Caco-2 (cell line): Measurements from ENCODE around the gene RSPH9. TPM values are rescaled to one million over a fixed set of nuclear protein-coding genes. Genes with fewer than 3 reads are reported as not detected.

Experiments
- BruUV-seq: library from RNA; stranded (reverse); fragments of 400-500 nt; replicated peaks from 2 replicates; lab custom pipeline; 2021; lab: Mats Ljungman, UMichigan
- CTCF ChIA-PET: fragments of 300-600 bp; sonication (Branson Sonifier 250); formaldehyde crosslinking; loops from one replicate; lab custom pipeline; 2022; ENCODE audit warnings: antibody characterized with exemption; lab: Charles Lee
- POLR2A ChIA-PET: fragments of 300-600 bp; sonication (Branson Sonifier 250); formaldehyde crosslinking; loops from one replicate; lab custom pipeline; 2022; ENCODE audit warnings: antibody characterized with exemption; lab: Charles Lee
- DNase-seq, 2 experiments: peaks; one replicate each; pipeline versions ENCODE4 v3.0.0 to v3.0.0-alpha.2; 2020 to 2022
- H3K27me3 ChIP-seq: replicated peaks from 2 replicates; pipeline ENCODE4 v1.6.0; 2011; ENCODE audit warnings: low read length; ENCODE audit not compliant: control insufficient read depth, insufficient read depth
- H3K36me3 ChIP-seq: 2 replicates; pipeline ENCODE4 v1.5.1; 2011; ENCODE audit warnings: low read length; ENCODE audit not compliant: control insufficient read depth, insufficient read depth
- H3K4me1 ChIP-seq: fragments of 250-450 bp; sonication (Bioruptor Pico); 2 replicates; pipeline ENCODE4 v1.5.1; 2020; ENCODE audit warnings: mild to moderate bottlenecking
- H3K4me3 ChIP-seq: 2 replicates; pipeline ENCODE4 v1.5.1; 2011; ENCODE audit warnings: low read depth, mild to moderate bottlenecking, control low read depth, low read length
- H3K9me3 ChIP-seq: fragments of 250-450 bp; sonication (Bioruptor Pico); 2 replicates; pipeline ENCODE4 v1.5.1; 2020; ENCODE audit warnings: mild to moderate bottlenecking, moderate library complexity
- H3K27ac Mint-ChIP-seq: one replicate; pipeline ENCODE4 v1.8.0; 2022; ENCODE audit warnings: mixed read lengths; ENCODE audit not compliant: unreplicated experiment
- H3K27me3 Mint-ChIP-seq: one replicate; pipeline ENCODE4 v1.8.0; 2022; ENCODE audit warnings: mixed read lengths; ENCODE audit not compliant: insufficient read depth, unreplicated experiment
- H3K36me3 Mint-ChIP-seq: one replicate; pipeline ENCODE4 v1.8.0; 2022; ENCODE audit warnings: mild to moderate bottlenecking, mixed read lengths; ENCODE audit not compliant: insufficient read depth, unreplicated experiment
- H3K4me1 Mint-ChIP-seq: one replicate; pipeline ENCODE4 v1.8.0; 2022; ENCODE audit warnings: low read depth, mixed read lengths; ENCODE audit not compliant: unreplicated experiment
- H3K4me3 Mint-ChIP-seq: one replicate; pipeline ENCODE4 v1.8.0; 2022; ENCODE audit warnings: mild to moderate bottlenecking, moderate library complexity, mixed read lengths; ENCODE audit not compliant: unreplicated experiment
- H3K9me3 Mint-ChIP-seq: one replicate; pipeline ENCODE4 v1.8.0; 2022; ENCODE audit warnings: mixed read lengths; ENCODE audit not compliant: unreplicated experiment
- CTCF ChIP-seq, 2 experiments: fragments of 200-600 bp in 1 of 2; IDR thresholded peaks; 1 replicate in 1 of 2; 2 replicates in 1 of 2; pipeline versions ENCODE4 v1.5.1 to v1.8.0; 2011 to 2022; ENCODE audit warnings: antibody characterized with exemption in 1 of 2, control low read depth in 1 of 2, inconsistent platforms in 1 of 2, low read depth in 1 of 2, low read length in 1 of 2, mild to moderate bottlenecking in 1 of 2, moderate library complexity in 1 of 2; ENCODE audit not compliant: insufficient read depth in 1 of 2, severe bottlenecking in 1 of 2, unreplicated experiment in 1 of 2
- intact Hi-C: fragments of 100-400 bp; cut with micrococcal nuclease; formaldehyde crosslinking; loops from one replicate; pipeline ENCODE4 v1.10.0; 2022; ENCODE audit not compliant: unreplicated experiment
- total RNA-seq: library from RNA; stranded (reverse); gene quantifications from 2 replicates; pipeline ENCODE4 v1.2.3, GENCODE V29; 2022

The RSPH9 gene
- total RNA-seq, 1 experiment from 2014 or later, result not detected

DNA sequence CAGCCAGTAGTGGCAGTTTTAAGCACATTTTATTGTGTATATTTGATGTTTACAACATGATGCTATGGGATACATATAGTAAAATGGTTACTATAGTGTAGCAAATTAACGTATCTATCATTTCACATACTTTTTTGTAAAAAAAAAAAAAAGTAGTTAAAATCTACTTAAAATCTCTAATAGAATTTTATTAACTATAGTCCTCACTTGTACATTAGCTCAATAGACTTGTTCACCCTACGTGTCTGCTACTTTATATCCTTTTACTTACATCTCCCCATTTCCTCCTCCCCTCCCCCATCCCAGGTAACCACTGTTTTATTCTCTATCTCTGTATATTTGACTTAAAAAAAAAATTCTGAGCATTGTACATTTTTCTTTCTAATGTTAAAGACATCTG, 38.8 kb upstream of the RSPH9 start:
- Histone ChIP-seq H3K4me1 (peaks cover 5% of the 10 kb centered on the region), H3K9me3 (no peaks in the 10 kb centered on the region), H3K36me3 (no peaks in the 10 kb centered on the region; the same call in 1 of the 2 replicates), H3K27me3 (no peaks in the 10 kb centered on the region), H3K4me3 (no peak overlapping the region)
- TF ChIP-seq CTCF (IDR thresholded peaks at IDR 0.05; ENCODE audit: insufficient read depth in 1 of 2, low read depth in 1 of 2, low read length in 1 of 2, severe bottlenecking in 1 of 2, unreplicated experiment in 1 of 2), result no peak
- Mint-ChIP-seq H3K27me3 (no peaks in the 10 kb centered on the region), H3K4me3 (no peak overlapping the region), H3K9me3 (no peaks in the 10 kb centered on the region), H3K36me3 (peaks cover 36% of the 10 kb centered on the region), H3K27ac (no peak overlapping the region), H3K4me1 (peaks cover 9% of the 10 kb centered on the region)
- CTCF ChIA-PET, result no interaction called here
- no peak for DNase-seq
- POLR2A ChIA-PET, result no interaction called here
- no TSS peak for BruUV-seq
- intact Hi-C loops, result loop anchor here (5.0 kb wide), 1 partner anchor 61 kb away; no protein-coding TSS in a partner anchor

GRCh38 chr6:43608310-43608763, 36.5 kb upstream of the RSPH9 start:
- Mint-ChIP-seq H3K4me3 (no peak overlapping the region), H3K27ac (no peak overlapping the region), H3K27me3 (no peaks in the 10 kb centered on the region), H3K9me3 (no peaks in the 10 kb centered on the region), H3K36me3 (peaks cover 32% of the 10 kb centered on the region), H3K4me1 (peaks cover 9% of the 10 kb centered on the region)
- no TSS peak for BruUV-seq
- ChIA-PET POLR2A (interaction anchor here (0.7 kb wide), 1 partner anchor 21 kb away, joined by 6 read pairs; the partner anchor contains the start of gene GTPBP2), CTCF (interaction anchor here (0.8 kb wide), 1 partner anchor 59 kb away, joined by 3 read pairs; no protein-coding TSS in a partner anchor)
- DNase-seq, result peak; percentile 57 to 72
- Histone ChIP-seq H3K36me3 (no peaks in the 10 kb centered on the region), H3K9me3 (no peaks in the 10 kb centered on the region), H3K4me1 (peaks cover 5% of the 10 kb centered on the region), H3K27me3 (no peaks in the 10 kb centered on the region), H3K4me3 (no peak overlapping the region)
- intact Hi-C loops, result loop anchor here (5.0 kb wide), 1 partner anchor 59 kb away; no protein-coding TSS in a partner anchor
- TF ChIP-seq CTCF (IDR thresholded peaks at IDR 0.05; ENCODE audit: insufficient read depth in 1 of 2, low read depth in 1 of 2, low read length in 1 of 2, severe bottlenecking in 1 of 2, unreplicated experiment in 1 of 2), result peak; percentile 51 to 78

DNA sequence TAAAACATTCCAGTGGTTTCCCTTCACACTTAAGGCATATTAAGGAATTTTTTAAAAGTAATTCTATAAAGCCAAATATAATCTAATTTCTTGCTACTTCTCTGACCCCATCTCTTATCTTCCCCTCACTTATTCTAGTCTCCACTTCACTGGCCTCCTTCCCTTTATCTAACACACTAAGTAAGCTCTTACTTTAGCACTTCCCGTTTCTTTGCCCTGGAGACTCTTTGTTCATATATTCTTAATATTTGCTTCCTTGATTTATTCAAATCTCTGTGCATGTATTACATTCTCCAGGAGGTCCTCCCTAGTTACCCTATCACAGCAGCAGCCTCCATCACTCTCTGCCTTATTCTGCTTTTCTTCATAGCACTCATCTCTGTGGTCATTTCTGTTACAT, 36.0 kb upstream of the RSPH9 start:
- H3K36me3 Mint-ChIP-seq, result peaks cover 37% of the 10 kb centered on the region
- Histone ChIP-seq H3K36me3 (no peaks in the 10 kb centered on the region), H3K9me3 (no peaks in the 10 kb centered on the region), H3K27me3 (no peaks in the 10 kb centered on the region), H3K4me1 (peaks cover 5% of the 10 kb centered on the region), H3K4me3 (no peak overlapping the region)
- POLR2A ChIA-PET, result interaction anchor here (0.7 kb wide), 1 partner anchor 20 kb away, joined by 6 read pairs; the partner anchor contains the start of gene GTPBP2
- no peak for DNase-seq
- no peak for TF ChIP-seq CTCF (IDR thresholded peaks at IDR 0.05; ENCODE audit: insufficient read depth in 1 of 2, low read depth in 1 of 2, low read length in 1 of 2, severe bottlenecking in 1 of 2, unreplicated experiment in 1 of 2)
- CTCF ChIA-PET, result interaction anchor here (0.8 kb wide), 1 partner anchor 58 kb away, joined by 3 read pairs; no protein-coding TSS in a partner anchor
- H3K27me3 Mint-ChIP-seq, result no peaks in the 10 kb centered on the region
- intact Hi-C loops, result loop anchor here (5.0 kb wide), 1 partner anchor 58 kb away; no protein-coding TSS in a partner anchor
- no TSS peak for BruUV-seq
- H3K27ac Mint-ChIP-seq, result no peak overlapping the region
- no peak overlapping the region for H3K4me3 Mint-ChIP-seq
- H3K4me1 Mint-ChIP-seq, result peaks cover 9% of the 10 kb centered on the region
- no peaks in the 10 kb centered on the region for H3K9me3 Mint-ChIP-seq
